Measurements from ENCODE around the gene RARS1. TPM values are rescaled to one million over a fixed set of nuclear protein-coding genes. Genes with fewer than 3 reads are reported as not detected.

Gene RARS1
- total RNA-seq, 1 donor from 2014 or later: 56.6 TPM

- no peaks in the 10 kb centered on the region for H3K9me3 ChIP-seq
- DNase-seq (no peak), ATAC-seq (no peak)
- H3K36me3 ChIP-seq: no peaks in the 10 kb centered on the region
- intact Hi-C loops (cut with DNase I): no loop called here
- no peak overlapping the region for H3K4me3 ChIP-seq
- H3K4me1 ChIP-seq: no peaks in the 10 kb centered on the region
- no peak for TF ChIP-seq CTCF (IDR thresholded peaks at IDR 0.05)
- no peak overlapping the region for H3K27ac ChIP-seq
- no peaks in the 10 kb centered on the region for H3K27me3 ChIP-seq
These were observed 23.2 kb upstream of the RARS1 start for GRCh38 chr5:168463081-168463480.

- DNase-seq (no peak), ATAC-seq (no peak)
- Histone ChIP-seq H3K36me3 (no peaks in the 10 kb centered on the region), H3K27ac (no peak overlapping the region), H3K4me1 (no peaks in the 10 kb centered on the region), H3K9me3 (no peaks in the 10 kb centered on the region), H3K27me3 (no peaks in the 10 kb centered on the region), H3K4me3 (no peak overlapping the region)
- no peak for TF ChIP-seq CTCF (IDR thresholded peaks at IDR 0.05)
- intact Hi-C loops (cut with DNase I): no loop called here
These were observed 22.1 kb upstream of the RARS1 start for GRCh38 chr5:168464214-168464613.

- ATAC-seq: no peak
- intact Hi-C loops (cut with DNase I): no loop called here
- no peak overlapping the region for H3K4me3 ChIP-seq
- no peaks in the 10 kb centered on the region for H3K4me1 ChIP-seq
- H3K9me3 ChIP-seq: no peaks in the 10 kb centered on the region
- no peak overlapping the region for H3K27ac ChIP-seq
- no peak for TF ChIP-seq CTCF (IDR thresholded peaks at IDR 0.05)
- no peak for DNase-seq
- H3K27me3 ChIP-seq: no peaks in the 10 kb centered on the region
- H3K36me3 ChIP-seq: no peaks in the 10 kb centered on the region
These were observed 21.6 kb upstream of the RARS1 start for GRCh38 chr5:168464641-168465040.

DNA sequence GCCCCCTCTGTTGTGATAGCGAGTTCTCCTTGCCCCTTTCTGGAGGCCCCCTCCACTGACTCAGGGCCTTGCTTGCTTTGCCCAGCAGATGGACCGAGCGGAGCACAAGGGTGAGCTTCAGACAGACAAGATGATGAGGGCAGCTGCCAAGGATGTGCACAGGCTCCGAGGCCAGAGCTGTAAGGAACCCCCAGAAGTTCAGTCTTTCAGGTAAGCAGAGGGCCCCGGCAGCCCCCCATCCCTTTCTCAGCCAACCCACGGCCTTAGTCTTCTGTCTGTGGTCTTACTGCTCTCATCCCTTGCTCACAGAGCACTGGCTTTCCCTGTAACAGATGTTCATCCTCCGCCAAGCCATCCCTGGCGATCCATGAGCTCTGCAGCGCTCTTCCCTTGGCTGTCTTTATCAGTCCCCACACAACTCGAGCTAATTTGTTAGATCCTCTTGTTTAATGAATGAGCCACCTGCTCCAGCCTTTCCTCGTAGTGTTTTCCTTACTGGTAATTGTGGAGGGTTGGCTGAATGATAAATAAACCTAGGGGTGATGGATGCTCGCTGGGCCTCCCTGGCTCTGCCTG, 18.4 kb upstream of the RARS1 start:
- intact Hi-C loops (cut with DNase I): no loop called here
- DNase-seq (no peak), ATAC-seq (no peak)
- no peak for TF ChIP-seq CTCF (IDR thresholded peaks at IDR 0.05)
- no peaks in the 10 kb centered on the region for H3K27me3 ChIP-seq
- H3K9me3 ChIP-seq: no peaks in the 10 kb centered on the region
- H3K4me3 ChIP-seq: no peak overlapping the region
- no peak overlapping the region for H3K27ac ChIP-seq
- H3K4me1 ChIP-seq: no peaks in the 10 kb centered on the region
- H3K36me3 ChIP-seq: no peaks in the 10 kb centered on the region

GRCh38 chr5:168468836-168469235, 17.4 kb upstream of the RARS1 start:
- intact Hi-C loops (cut with DNase I): no loop called here
- ATAC-seq (no peak), DNase-seq (no peak)
- Histone ChIP-seq H3K4me3 (no peak overlapping the region), H3K9me3 (no peaks in the 10 kb centered on the region), H3K27me3 (no peaks in the 10 kb centered on the region), H3K27ac (no peak overlapping the region), H3K36me3 (no peaks in the 10 kb centered on the region), H3K4me1 (no peaks in the 10 kb centered on the region)
- TF ChIP-seq CTCF (IDR thresholded peaks at IDR 0.05): no peak

DNA sequence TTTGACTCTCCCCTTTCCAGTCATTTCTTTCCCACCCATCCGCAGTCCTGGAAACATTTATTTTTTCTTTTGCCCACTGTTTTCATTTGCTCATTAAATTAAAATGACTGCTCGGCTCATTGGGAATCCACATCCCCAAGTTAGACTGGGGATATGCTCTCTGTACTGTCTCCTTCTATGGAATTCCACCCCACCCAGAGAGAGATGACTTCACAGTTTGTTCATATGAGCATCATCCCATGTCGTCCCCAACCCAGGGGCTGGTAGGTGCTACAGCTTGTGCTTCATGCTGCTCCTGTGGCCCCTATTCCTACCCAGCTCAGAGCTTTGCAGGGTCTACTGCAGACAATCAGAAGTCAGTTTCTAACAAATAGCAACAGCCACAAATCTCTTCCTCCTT, 16.5 kb upstream of the RARS1 start:
- no peak for TF ChIP-seq CTCF (IDR thresholded peaks at IDR 0.05)
- DNase-seq: no peak
- Histone ChIP-seq H3K27ac (no peak overlapping the region), H3K4me1 (no peaks in the 10 kb centered on the region), H3K36me3 (no peaks in the 10 kb centered on the region), H3K4me3 (no peak overlapping the region), H3K27me3 (no peaks in the 10 kb centered on the region), H3K9me3 (no peaks in the 10 kb centered on the region)
- no peak for ATAC-seq
- intact Hi-C loops (cut with DNase I): no loop called here

Measured in upper lobe of right lung (tissue), 1 donor.